Measurements from ENCODE around the gene VGLL3. TPM values are rescaled to one million over a fixed set of nuclear protein-coding genes. Genes with fewer than 3 reads are reported as not detected.
"Not testable (repeated sequence)": the region's sequence is repeated elsewhere in the genome, so short reads cannot be mapped to it uniquely, and the experiment has no call there.

Gene VGLL3
- polyA plus RNA-seq (2013, experiment 1 of 2; ENCODE audit: insufficient read length) = 47.0 TPM
- polyA plus RNA-seq (2013, experiment 2 of 2; ENCODE audit: insufficient read length) = 43.5 TPM

- peak; percentile 90 for DNase-seq
Measured at GRCh38 chr3:86990734-86991481, at the start of gene VGLL3. Gene VGLL3 (minus strand): TSS chr3:86991149. CDS start chr3:86990743, 406 bp downstream.

GRCh38 chr3:87037652-87038051, 46.7 kb upstream of the VGLL3 start:
- no peak for DNase-seq

- no peak for DNase-seq
Measured at GRCh38 chr3:87036671-87037070, 45.7 kb upstream of the VGLL3 start.

GRCh38 chr3:87035339-87035738, 44.4 kb upstream of the VGLL3 start:
- DNase-seq = no peak

- DNase-seq = no peak
Measured at GRCh38 chr3:87033205-87033604, 42.3 kb upstream of the VGLL3 start.

- no peak for DNase-seq
Measured at GRCh38 chr3:87025661-87026645, 35.0 kb upstream of the VGLL3 start.

- DNase-seq = not testable (repeated sequence)
Measured at GRCh38 chr3:87017370-87017769, 26.4 kb upstream of the VGLL3 start.

- DNase-seq = peak; percentile 49
Measured at GRCh38 chr3:87009271-87009670, 18.3 kb upstream of the VGLL3 start.

GRCh38 chr3:87006844-87007439, 16.0 kb upstream of the VGLL3 start:
- peak; percentile 51 for DNase-seq

GRCh38 chr3:87004883-87005282, 13.9 kb upstream of the VGLL3 start:
- no peak for DNase-seq

GRCh38 chr3:87002346-87002745, 11.4 kb upstream of the VGLL3 start:
- no peak for DNase-seq

- no peak for DNase-seq
Measured at GRCh38 chr3:87001473-87002098, 10.6 kb upstream of the VGLL3 start.

- DNase-seq = no peak
Measured at GRCh38 chr3:87000940-87001339, 10.0 kb upstream of the VGLL3 start.

- DNase-seq = no peak
Measured at GRCh38 chr3:86998569-86998968, 7.6 kb upstream of the VGLL3 start.

- peak; percentile 46 for DNase-seq
Measured at GRCh38 chr3:86996261-86996955, 5.5 kb upstream of the VGLL3 start.

GRCh38 chr3:86995537-86995936, 4.6 kb upstream of the VGLL3 start:
- DNase-seq = peak; percentile 87

- peak; percentile 31 for DNase-seq
Measured at GRCh38 chr3:86993704-86994103, 2.8 kb upstream of the VGLL3 start.

- peak; percentile 38 for DNase-seq
Measured at GRCh38 chr3:86991840-86992435, 989 bp upstream of the VGLL3 start.

- DNase-seq = no peak
Measured at GRCh38 chr3:86991482-86991815, 500 bp upstream of the VGLL3 start.

GRCh38 chr3:86990012-86990733, 776 bp downstream of the VGLL3 start:
- peak; percentile 13 for DNase-seq

GRCh38 chr3:86989611-86990010, 1.3 kb downstream of the VGLL3 start:
- peak; percentile 9 for DNase-seq

All from fibroblast of skin of abdomen (primary cell).